ENCODE data around the gene HHAT.

Gene HHAT

GRCh38 chr1:210551899-210552298, 223.2 kb downstream of the HHAT start:
- no peaks in the 10 kb centered on the region for H3K27me3 ChIP-seq (ENCODE audit: insufficient read depth, low read length, poor library complexity, severe bottlenecking)
- no peaks in the 10 kb centered on the region for H3K79me2 ChIP-seq (ENCODE audit: insufficient read depth, low read length)
- H3K4me1 ChIP-seq (ENCODE audit: insufficient read depth, low read length, poor library complexity, severe bottlenecking) = no peaks in the 10 kb centered on the region
- no peaks in the 10 kb centered on the region for H3K36me3 ChIP-seq (ENCODE audit: insufficient read depth, low read length)
- no peak overlapping the region for H3K4me3 ChIP-seq (ENCODE audit: low read length, poor library complexity, severe bottlenecking)
- no peaks in the 10 kb centered on the region for H4K20me1 ChIP-seq (ENCODE audit: insufficient read depth, low read length, poor library complexity, severe bottlenecking)
- H3K9me2 ChIP-seq (replicated peaks; ENCODE audit: low read depth, low read length) = no peaks in the 10 kb centered on the region
- no peak overlapping the region for H3K4me2 ChIP-seq (ENCODE audit: low read depth, low read length, poor library complexity, severe bottlenecking)
- no peaks in the 10 kb centered on the region for H3K9me3 ChIP-seq (ENCODE audit: insufficient read depth, low read depth, low read length)
- H2AFZ ChIP-seq (ENCODE audit: low read length) = no peak overlapping the region
- H3K9ac ChIP-seq (ENCODE audit: low read depth, low read length, poor library complexity, severe bottlenecking) = no peak overlapping the region
- no peaks in the 10 kb centered on the region for H3F3A ChIP-seq (ENCODE audit: low read depth)
- no peak for TF ChIP-seq EZH2phosphoT487 (IDR thresholded peaks at IDR 0.05; ENCODE audit: borderline replicate concordance)

DNA sequence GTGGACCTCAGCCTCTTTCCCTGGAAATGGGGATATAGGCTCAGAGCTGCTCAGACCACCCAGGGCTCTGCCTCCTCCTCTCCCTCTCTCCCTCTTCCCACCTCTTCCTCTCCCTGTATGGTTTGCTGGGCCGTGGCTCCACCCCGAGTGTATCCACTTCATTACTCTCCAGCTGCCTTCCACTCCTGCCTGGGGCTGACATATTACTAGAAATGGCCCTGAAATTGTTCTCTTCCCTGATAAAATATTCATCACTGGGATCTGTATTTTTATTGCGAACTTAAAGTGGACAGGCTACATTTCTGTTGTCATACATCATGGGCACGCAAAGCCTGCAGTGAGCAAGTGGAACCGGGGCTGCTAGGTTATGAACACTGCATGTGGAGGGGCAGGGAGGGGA, 225.0 kb downstream of the HHAT start:
- Histone ChIP-seq H3K36me3 (ENCODE audit: insufficient read depth, low read length) (no peaks in the 10 kb centered on the region), H3F3A (ENCODE audit: low read depth) (no peaks in the 10 kb centered on the region), H3K9ac (ENCODE audit: low read depth, low read length, poor library complexity, severe bottlenecking) (no peak overlapping the region), H2AFZ (ENCODE audit: low read length) (no peak overlapping the region), H3K4me3 (ENCODE audit: low read length, poor library complexity, severe bottlenecking) (no peak overlapping the region), H3K79me2 (ENCODE audit: insufficient read depth, low read length) (no peaks in the 10 kb centered on the region), H3K4me1 (ENCODE audit: insufficient read depth, low read length, poor library complexity, severe bottlenecking) (no peaks in the 10 kb centered on the region), H3K4me2 (ENCODE audit: low read depth, low read length, poor library complexity, severe bottlenecking) (no peak overlapping the region), H4K20me1 (ENCODE audit: insufficient read depth, low read length, poor library complexity, severe bottlenecking) (no peaks in the 10 kb centered on the region), H3K9me2 (replicated peaks; ENCODE audit: low read depth, low read length) (no peaks in the 10 kb centered on the region), H3K9me3 (ENCODE audit: insufficient read depth, low read depth, low read length) (no peaks in the 10 kb centered on the region), H3K27me3 (ENCODE audit: insufficient read depth, low read length, poor library complexity, severe bottlenecking) (no peaks in the 10 kb centered on the region)
- TF ChIP-seq EZH2phosphoT487 (IDR thresholded peaks at IDR 0.05; ENCODE audit: borderline replicate concordance) (no peak), CTCF (conservative IDR thresholded peaks at IDR 0.05; ENCODE audit: low read length) (no peak)

- Histone ChIP-seq H3K9ac (ENCODE audit: low read depth, low read length, poor library complexity, severe bottlenecking) (no peak overlapping the region), H3K4me3 (ENCODE audit: low read length, poor library complexity, severe bottlenecking) (no peak overlapping the region), H3K9me2 (replicated peaks; ENCODE audit: low read depth, low read length) (no peaks in the 10 kb centered on the region), H3K9me3 (ENCODE audit: insufficient read depth, low read depth, low read length) (no peaks in the 10 kb centered on the region), H2AFZ (ENCODE audit: low read length) (no peak overlapping the region), H3K27me3 (ENCODE audit: insufficient read depth, low read length, poor library complexity, severe bottlenecking) (no peaks in the 10 kb centered on the region), H3K79me2 (ENCODE audit: insufficient read depth, low read length) (no peaks in the 10 kb centered on the region), H3F3A (ENCODE audit: low read depth) (no peaks in the 10 kb centered on the region), H4K20me1 (ENCODE audit: insufficient read depth, low read length, poor library complexity, severe bottlenecking) (no peaks in the 10 kb centered on the region), H3K4me2 (ENCODE audit: low read depth, low read length, poor library complexity, severe bottlenecking) (no peak overlapping the region), H3K36me3 (ENCODE audit: insufficient read depth, low read length) (no peaks in the 10 kb centered on the region), H3K4me1 (ENCODE audit: insufficient read depth, low read length, poor library complexity, severe bottlenecking) (no peaks in the 10 kb centered on the region)
- no peak for TF ChIP-seq CTCF (conservative IDR thresholded peaks at IDR 0.05; ENCODE audit: low read length)
- TF ChIP-seq EZH2phosphoT487 (IDR thresholded peaks at IDR 0.05; ENCODE audit: borderline replicate concordance) = no peak
Measured at GRCh38 chr1:210554382-210554781, 225.7 kb downstream of the HHAT start.

DNA sequence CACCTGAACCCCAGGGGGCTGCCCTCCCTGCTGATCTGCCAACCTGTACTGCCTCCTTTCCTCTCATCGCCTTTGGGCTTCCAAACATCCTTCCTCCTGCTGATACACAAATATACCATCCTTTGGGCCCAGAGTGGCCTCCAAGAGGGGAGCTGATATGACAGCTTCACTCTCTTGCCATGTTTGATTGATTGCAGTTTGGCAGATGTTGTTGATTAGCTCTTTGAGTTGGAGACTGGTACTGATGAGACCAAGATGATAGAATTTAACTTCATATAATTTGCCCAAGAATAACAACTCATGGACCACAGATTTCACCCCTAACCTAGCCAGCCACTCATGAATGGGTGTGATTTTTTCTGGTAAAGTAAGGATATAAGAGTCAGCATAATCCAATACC, 227.8 kb downstream of the HHAT start:
- Histone ChIP-seq H3K36me3 (ENCODE audit: insufficient read depth, low read length) (no peaks in the 10 kb centered on the region), H3K9me3 (ENCODE audit: insufficient read depth, low read depth, low read length) (no peaks in the 10 kb centered on the region), H2AFZ (ENCODE audit: low read length) (no peak overlapping the region), H3F3A (ENCODE audit: low read depth) (no peaks in the 10 kb centered on the region), H4K20me1 (ENCODE audit: insufficient read depth, low read length, poor library complexity, severe bottlenecking) (no peaks in the 10 kb centered on the region), H3K9me2 (replicated peaks; ENCODE audit: low read depth, low read length) (no peaks in the 10 kb centered on the region), H3K27me3 (ENCODE audit: insufficient read depth, low read length, poor library complexity, severe bottlenecking) (no peaks in the 10 kb centered on the region), H3K4me1 (ENCODE audit: insufficient read depth, low read length, poor library complexity, severe bottlenecking) (no peaks in the 10 kb centered on the region), H3K4me3 (ENCODE audit: low read length, poor library complexity, severe bottlenecking) (no peak overlapping the region), H3K4me2 (ENCODE audit: low read depth, low read length, poor library complexity, severe bottlenecking) (no peak overlapping the region), H3K79me2 (ENCODE audit: insufficient read depth, low read length) (no peaks in the 10 kb centered on the region), H3K9ac (ENCODE audit: low read depth, low read length, poor library complexity, severe bottlenecking) (no peak overlapping the region)
- TF ChIP-seq CTCF (conservative IDR thresholded peaks at IDR 0.05; ENCODE audit: low read length) (no peak), EZH2phosphoT487 (IDR thresholded peaks at IDR 0.05; ENCODE audit: borderline replicate concordance) (no peak)

All from Loucy (cell line).